DOHH2 (cell line): Measurements from ENCODE around the gene ROBO1.

Experiments
- H3F3A ChIP-seq: fragments of 200-600 bp; sonication (generic), shearing (Covaris generic); 2 replicates; pipeline ENCODE4 v1.6.0; 2016; ENCODE audit warnings: antibody characterized with exemption, mild to moderate bottlenecking; ENCODE audit not compliant: control insufficient read depth, insufficient read depth
- H3K27ac ChIP-seq: fragments of 200-600 bp; sonication (generic); 2 replicates; pipeline ENCODE4 v1.5.1; 2014; ENCODE audit warnings: low read depth, mild to moderate bottlenecking, low read length, moderate library complexity
- H3K27me3 ChIP-seq: fragments of 200-600 bp; sonication (generic); 2 replicates; pipeline ENCODE4 v1.6.1; 2014; ENCODE audit warnings: mild to moderate bottlenecking, low read length, mixed read lengths; ENCODE audit not compliant: control insufficient read depth
- H3K36me3 ChIP-seq: fragments of 200-600 bp; sonication (generic); 2 replicates; pipeline ENCODE4 v1.6.1; 2014; ENCODE audit warnings: mild to moderate bottlenecking, low read length, moderate library complexity, mixed read lengths; ENCODE audit not compliant: control insufficient read depth
- H3K4me1 ChIP-seq: fragments of 200-600 bp; sonication (generic); 2 replicates; pipeline ENCODE4 v1.6.1; 2014; ENCODE audit warnings: mild to moderate bottlenecking, low read length, mixed read lengths; ENCODE audit not compliant: control insufficient read depth
- H3K4me2 ChIP-seq: fragments of 200-600 bp; sonication (generic); 2 replicates; pipeline ENCODE4 v1.6.0; 2014; ENCODE audit warnings: mild to moderate bottlenecking, low read length, moderate library complexity
- H3K4me3 ChIP-seq: fragments of 200-600 bp; sonication (generic); 2 replicates; pipeline ENCODE4 v1.5.1; 2014; ENCODE audit warnings: mild to moderate bottlenecking, low read length, mixed read lengths
- H3K79me2 ChIP-seq: fragments of 200-600 bp; sonication (generic); 2 replicates; pipeline ENCODE4 v1.6.1; 2014; ENCODE audit warnings: mild to moderate bottlenecking, low read length, mixed read lengths; ENCODE audit not compliant: control insufficient read depth
- H3K9me2 ChIP-seq: fragments of 200-600 bp; sonication (generic); replicated peaks from 2 replicates; pipeline ENCODE4 v1.6.1; 2014; ENCODE audit warnings: mild to moderate bottlenecking, low read length, mixed read lengths; ENCODE audit not compliant: control insufficient read depth
- H3K9me3 ChIP-seq: fragments of 200-600 bp; sonication (generic); 2 replicates; pipeline ENCODE4 v1.6.1; 2014; ENCODE audit warnings: antibody characterized with exemption, low read length, mixed read lengths; ENCODE audit not compliant: control insufficient read depth, insufficient read depth
- H4K20me1 ChIP-seq: fragments of 200-600 bp; sonication (generic); 2 replicates; pipeline ENCODE4 v1.6.0; 2014; ENCODE audit warnings: low read depth, mild to moderate bottlenecking, antibody characterized with exemption, low read length, moderate library complexity; ENCODE audit not compliant: control insufficient read depth, insufficient read depth
- EZH2phosphoT487 ChIP-seq: fragments of 200-600 bp; sonication (generic); IDR thresholded peaks from 2 replicates; pipeline ENCODE4 v1.6.1; 2017; ENCODE audit warnings: borderline replicate concordance, mild to moderate bottlenecking, antibody characterized with exemption, low read length, moderate library complexity, mixed read lengths
- TF ChIP-seq, protein P1 (sequence below): fragments of 200-600 bp; sonication (generic); IDR thresholded peaks from one replicate; pipeline ENCODE4 v1.5.1; 2014; ENCODE audit warnings: antibody characterized with exemption, mild to moderate bottlenecking, low read depth, low read length; ENCODE audit not compliant: poor library complexity, severe bottlenecking

ROBO1 gene

DNA sequence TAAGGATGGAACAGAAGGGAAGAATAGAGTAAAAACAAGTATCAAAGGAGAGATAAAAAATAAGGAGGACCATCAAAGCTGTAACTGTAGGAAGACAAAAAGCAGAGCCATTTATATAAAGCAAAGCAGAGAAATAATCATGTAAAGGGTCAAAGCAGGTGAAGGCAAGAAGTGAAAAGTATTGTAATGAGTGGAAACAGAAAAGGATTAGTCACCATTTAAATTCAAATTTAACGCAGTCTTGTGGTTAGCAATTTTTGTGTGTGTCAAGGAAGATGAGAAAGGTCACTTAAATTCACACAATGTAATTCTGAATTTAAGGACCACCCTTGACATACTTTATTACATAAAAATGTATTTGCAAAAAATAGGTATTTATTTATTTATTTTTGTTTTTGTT is 567.8 kb downstream of the ROBO1 start:
- Histone ChIP-seq H3K4me2 (no peak overlapping the region), H3K4me1 (no peaks in the 10 kb centered on the region), H4K20me1 (no peaks in the 10 kb centered on the region), H3K27me3 (no peaks in the 10 kb centered on the region), H3K79me2 (no peaks in the 10 kb centered on the region), H3K27ac (no peak overlapping the region), H3K9me3 (no peaks in the 10 kb centered on the region), H3K4me3 (no peak overlapping the region), H3F3A (no peaks in the 10 kb centered on the region), H3K36me3 (no peaks in the 10 kb centered on the region), H3K9me2 (no peaks in the 10 kb centered on the region; the same call in 1 of the 2 replicates)
- TF ChIP-seq, protein P1, sequence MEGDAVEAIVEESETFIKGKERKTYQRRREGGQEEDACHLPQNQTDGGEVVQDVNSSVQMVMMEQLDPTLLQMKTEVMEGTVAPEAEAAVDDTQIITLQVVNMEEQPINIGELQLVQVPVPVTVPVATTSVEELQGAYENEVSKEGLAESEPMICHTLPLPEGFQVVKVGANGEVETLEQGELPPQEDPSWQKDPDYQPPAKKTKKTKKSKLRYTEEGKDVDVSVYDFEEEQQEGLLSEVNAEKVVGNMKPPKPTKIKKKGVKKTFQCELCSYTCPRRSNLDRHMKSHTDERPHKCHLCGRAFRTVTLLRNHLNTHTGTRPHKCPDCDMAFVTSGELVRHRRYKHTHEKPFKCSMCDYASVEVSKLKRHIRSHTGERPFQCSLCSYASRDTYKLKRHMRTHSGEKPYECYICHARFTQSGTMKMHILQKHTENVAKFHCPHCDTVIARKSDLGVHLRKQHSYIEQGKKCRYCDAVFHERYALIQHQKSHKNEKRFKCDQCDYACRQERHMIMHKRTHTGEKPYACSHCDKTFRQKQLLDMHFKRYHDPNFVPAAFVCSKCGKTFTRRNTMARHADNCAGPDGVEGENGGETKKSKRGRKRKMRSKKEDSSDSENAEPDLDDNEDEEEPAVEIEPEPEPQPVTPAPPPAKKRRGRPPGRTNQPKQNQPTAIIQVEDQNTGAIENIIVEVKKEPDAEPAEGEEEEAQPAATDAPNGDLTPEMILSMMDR, result no peak
- TF ChIP-seq EZH2phosphoT487, result no peak

DNA sequence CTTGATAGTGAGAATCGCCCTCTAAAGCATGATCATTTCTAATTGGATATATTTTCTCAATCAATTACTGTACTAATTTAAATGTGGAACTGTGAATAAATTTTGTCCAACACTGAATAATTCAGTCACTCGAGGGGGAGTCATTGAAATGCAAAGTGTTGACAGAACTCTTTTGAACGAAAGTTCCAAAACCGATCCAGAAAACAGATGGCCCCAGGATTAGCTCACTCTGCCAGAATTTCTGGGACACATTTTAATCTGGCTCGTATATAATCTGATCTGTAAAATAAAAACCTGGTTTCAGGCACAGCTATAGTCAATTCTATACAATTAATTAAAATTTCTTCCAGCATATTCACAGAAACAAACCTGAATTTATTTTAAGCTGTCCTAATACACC is 580.4 kb downstream of the ROBO1 start:
- H3K4me2 ChIP-seq, result no peak overlapping the region
- H3K79me2 ChIP-seq, result no peaks in the 10 kb centered on the region
- no peaks in the 10 kb centered on the region; the same call in 1 of the 2 replicates for H3K9me3 ChIP-seq
- H3K27me3 ChIP-seq, result no peaks in the 10 kb centered on the region
- H3K4me1 ChIP-seq, result no peaks in the 10 kb centered on the region
- H3K36me3 ChIP-seq, result no peaks in the 10 kb centered on the region
- TF ChIP-seq EZH2phosphoT487, result no peak
- TF ChIP-seq, protein P1, result no peak
- no peak overlapping the region for H3K4me3 ChIP-seq
- no peaks in the 10 kb centered on the region for H3K9me2 ChIP-seq
- no peaks in the 10 kb centered on the region for H3F3A ChIP-seq
- H3K27ac ChIP-seq, result no peak overlapping the region
- H4K20me1 ChIP-seq, result no peaks in the 10 kb centered on the region

DNA sequence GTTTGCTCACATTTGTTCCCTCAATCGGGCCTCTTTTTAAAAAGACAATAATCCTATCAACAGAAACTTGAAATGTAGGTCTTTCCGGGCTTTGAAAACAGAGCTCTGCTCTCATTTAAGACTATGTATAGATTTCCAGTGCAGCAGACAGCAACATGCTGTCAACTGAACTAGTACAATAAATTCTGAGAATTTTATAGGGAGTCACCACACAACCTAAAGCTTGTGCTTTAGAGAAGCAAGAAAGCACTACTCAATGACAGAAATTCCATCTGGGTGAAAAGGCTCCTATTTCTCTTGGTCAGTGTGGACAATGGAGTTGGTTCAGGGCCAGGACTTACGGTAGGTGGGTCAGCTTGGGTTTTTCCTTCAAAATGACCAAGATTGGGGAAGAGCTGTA is 583.5 kb downstream of the ROBO1 start:
- H4K20me1 ChIP-seq, result no peaks in the 10 kb centered on the region
- H3K27ac ChIP-seq, result no peak overlapping the region
- TF ChIP-seq, protein P1, result no peak
- TF ChIP-seq EZH2phosphoT487, result no peak
- no peaks in the 10 kb centered on the region for H3K36me3 ChIP-seq
- H3K9me3 ChIP-seq, result no peaks in the 10 kb centered on the region; the same call in 1 of the 2 replicates
- H3K4me3 ChIP-seq, result no peak overlapping the region
- H3K4me2 ChIP-seq, result no peak overlapping the region
- no peaks in the 10 kb centered on the region for H3F3A ChIP-seq
- H3K79me2 ChIP-seq, result no peaks in the 10 kb centered on the region
- H3K27me3 ChIP-seq, result no peaks in the 10 kb centered on the region
- H3K4me1 ChIP-seq, result no peaks in the 10 kb centered on the region
- H3K9me2 ChIP-seq, result no peaks in the 10 kb centered on the region

DNA sequence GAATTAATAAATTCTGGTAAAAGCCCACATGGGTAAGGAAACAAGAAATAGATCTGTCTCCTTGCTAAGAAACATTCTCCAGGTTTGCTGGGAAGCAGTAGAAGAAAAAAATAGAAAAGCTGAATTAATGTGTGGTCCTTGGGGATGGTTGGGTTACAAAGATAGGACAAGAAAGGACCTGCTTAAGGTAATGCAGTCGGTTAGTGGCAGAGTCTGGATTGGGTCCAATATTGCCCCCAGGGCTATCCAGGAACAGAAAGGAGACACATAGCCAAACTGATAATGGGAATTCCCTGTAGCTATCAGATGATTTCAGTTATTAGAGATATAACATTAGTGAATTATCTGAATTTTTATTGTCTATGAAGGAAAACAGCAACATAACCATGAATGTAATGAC is 584.3 kb downstream of the ROBO1 start:
- TF ChIP-seq EZH2phosphoT487, result no peak
- TF ChIP-seq, protein P1, result no peak
- no peaks in the 10 kb centered on the region for H3F3A ChIP-seq
- no peaks in the 10 kb centered on the region for H3K9me2 ChIP-seq
- no peaks in the 10 kb centered on the region; the same call in 1 of the 2 replicates for H3K9me3 ChIP-seq
- H3K4me3 ChIP-seq, result no peak overlapping the region
- no peaks in the 10 kb centered on the region for H3K36me3 ChIP-seq
- H3K4me1 ChIP-seq, result no peaks in the 10 kb centered on the region
- H3K27ac ChIP-seq, result no peak overlapping the region
- H3K4me2 ChIP-seq, result no peak overlapping the region
- no peaks in the 10 kb centered on the region for H3K27me3 ChIP-seq
- no peaks in the 10 kb centered on the region for H3K79me2 ChIP-seq
- no peaks in the 10 kb centered on the region for H4K20me1 ChIP-seq
